Right atrium auricular region (tissue), 2 donors: Measurements from ENCODE around the gene GNPDA1. TPM values are rescaled to one million over a fixed set of nuclear protein-coding genes. Genes with fewer than 3 reads are reported as not detected.
"Not testable (repeated sequence)": the region's sequence is repeated elsewhere in the genome, so short reads cannot be mapped to it uniquely, and the experiment has no call there.

Experiments used
- DNase-seq: peaks from one replicate; pipeline ENCODE4 v3.0.0-alpha.2; 2019; ENCODE audit warnings: low spot score
- H3K27ac ChIP-seq, 2 donors: fragments of 200-600 bp; sonication (generic); 1 replicate in 1 of 2; 2 replicates in 1 of 2; pipeline ENCODE4 v1.5.1; 2016 to 2019
- H3K27me3 ChIP-seq, 2 donors: fragments of 200-600 bp; sonication (generic); one replicate each; pipeline versions ENCODE4 v1.5.1 to v1.6.0; 2017 to 2019
- H3K36me3 ChIP-seq: fragments of 200-600 bp; sonication (generic); one replicate; pipeline ENCODE4 v1.5.1; 2016
- H3K4me1 ChIP-seq, 2 donors: fragments of 200-600 bp; sonication (generic); one replicate each; pipeline versions ENCODE4 v1.5.1 to v1.6.0; 2017 to 2019
- H3K4me3 ChIP-seq, 2 donors: fragments of 200-600 bp; sonication (generic); 1 replicate in 1 of 2; 2 replicates in 1 of 2; pipeline ENCODE4 v1.5.1; 2017 to 2019; ENCODE audit warnings: mild to moderate bottlenecking in 1 of 2, moderate library complexity in 1 of 2
- H3K9me3 ChIP-seq, 2 donors: fragments of 200-600 bp; sonication (generic); one replicate each; pipeline ENCODE4 v1.5.1; 2019
- total RNA-seq, 2 donors: library from RNA; depleted of rRNA; stranded (reverse); fragments of >200 nt; gene quantifications; one replicate each; pipeline ENCODE4 v1.1.0, GENCODE V29; 2016
- TF ChIP-seq, protein P1 (sequence below), 2 donors: fragments of 200-600 bp; sonication (generic); IDR thresholded peaks; one replicate each; pipeline ENCODE4 v1.5.1; 2019; ENCODE audit warnings: antibody characterized with exemption in 2 of 2

Gene GNPDA1
- total RNA-seq, 2 donors from 2014 or later = 12.4 to 16.8 TPM

DNA sequence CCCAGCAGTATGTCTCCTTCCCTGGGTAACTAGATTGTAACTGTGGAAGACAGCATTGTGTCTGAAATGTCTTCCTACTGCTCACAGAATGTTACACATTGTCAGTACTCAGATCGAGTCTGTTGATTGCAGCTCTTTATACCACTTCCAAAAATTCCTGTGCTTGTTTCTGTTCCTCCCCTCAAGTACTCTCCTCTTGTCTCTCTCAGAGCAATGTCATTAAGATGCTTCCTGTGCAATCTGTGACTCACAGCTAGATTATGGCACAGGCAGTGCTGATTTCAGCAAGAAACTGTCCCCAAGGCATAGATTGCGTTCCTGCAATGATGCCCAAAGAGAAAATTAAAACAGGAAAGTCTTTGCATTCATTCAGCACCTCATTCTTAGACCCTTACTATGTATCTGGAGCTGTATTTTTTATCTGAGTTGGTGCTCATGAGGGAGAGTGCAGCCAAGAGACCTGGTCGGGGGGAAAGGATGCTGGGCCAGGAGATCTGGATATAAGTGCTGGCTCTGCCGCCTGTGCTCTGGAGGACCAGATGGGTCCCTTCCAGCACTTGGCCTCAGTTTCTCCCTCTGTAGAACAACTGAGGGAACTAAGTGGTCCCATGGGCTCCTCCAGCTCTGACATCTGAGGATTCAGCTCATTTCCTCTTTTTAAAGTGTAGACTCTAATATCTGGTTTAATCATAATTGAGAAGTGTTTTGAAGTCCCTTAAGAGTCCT, 40.8 kb upstream of the GNPDA1 start:
- no peaks in the 10 kb centered on the region for H3K27me3 ChIP-seq
- H3K9me3 ChIP-seq = no peaks in the 10 kb centered on the region
- H3K4me1 ChIP-seq = peaks cover 0 to 15% of the 10 kb centered on the region in 2 donors
- peak; percentile 68 for DNase-seq
- peak overlapping the region in 1 of 2 donors; percentile 33 for H3K27ac ChIP-seq
- TF ChIP-seq, protein P1, sequence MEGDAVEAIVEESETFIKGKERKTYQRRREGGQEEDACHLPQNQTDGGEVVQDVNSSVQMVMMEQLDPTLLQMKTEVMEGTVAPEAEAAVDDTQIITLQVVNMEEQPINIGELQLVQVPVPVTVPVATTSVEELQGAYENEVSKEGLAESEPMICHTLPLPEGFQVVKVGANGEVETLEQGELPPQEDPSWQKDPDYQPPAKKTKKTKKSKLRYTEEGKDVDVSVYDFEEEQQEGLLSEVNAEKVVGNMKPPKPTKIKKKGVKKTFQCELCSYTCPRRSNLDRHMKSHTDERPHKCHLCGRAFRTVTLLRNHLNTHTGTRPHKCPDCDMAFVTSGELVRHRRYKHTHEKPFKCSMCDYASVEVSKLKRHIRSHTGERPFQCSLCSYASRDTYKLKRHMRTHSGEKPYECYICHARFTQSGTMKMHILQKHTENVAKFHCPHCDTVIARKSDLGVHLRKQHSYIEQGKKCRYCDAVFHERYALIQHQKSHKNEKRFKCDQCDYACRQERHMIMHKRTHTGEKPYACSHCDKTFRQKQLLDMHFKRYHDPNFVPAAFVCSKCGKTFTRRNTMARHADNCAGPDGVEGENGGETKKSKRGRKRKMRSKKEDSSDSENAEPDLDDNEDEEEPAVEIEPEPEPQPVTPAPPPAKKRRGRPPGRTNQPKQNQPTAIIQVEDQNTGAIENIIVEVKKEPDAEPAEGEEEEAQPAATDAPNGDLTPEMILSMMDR (IDR thresholded peaks at IDR 0.05) = no peak
- H3K36me3 ChIP-seq = no peaks in the 10 kb centered on the region
- H3K4me3 ChIP-seq = no peak overlapping the region

DNA sequence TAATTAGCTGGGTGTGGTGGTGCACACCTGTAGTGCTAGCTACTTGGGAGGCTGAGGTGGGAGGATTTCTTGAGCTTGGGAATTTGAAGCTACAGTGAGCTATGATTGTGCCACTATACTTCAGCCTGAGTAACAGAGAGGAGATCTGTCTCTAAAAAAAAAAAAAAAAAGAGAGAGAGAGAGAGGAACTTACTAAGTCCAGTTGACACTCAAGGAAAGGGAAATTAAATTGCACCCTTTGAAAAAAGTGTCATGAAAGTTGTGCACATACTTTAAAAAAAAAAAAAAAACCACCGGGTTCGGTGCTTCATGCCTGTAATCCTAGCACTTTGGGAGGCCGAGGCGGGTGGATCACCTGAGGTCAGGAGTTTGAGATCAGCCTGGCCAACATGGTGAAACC, 39.2 kb upstream of the GNPDA1 start:
- H3K27ac ChIP-seq, H3K9me3 ChIP-seq, H3K27me3 ChIP-seq, DNase-seq, H3K4me3 ChIP-seq, H3K36me3 ChIP-seq: not testable (repeated sequence)
- H3K4me1 ChIP-seq = peaks cover 0 to 15% of the 10 kb centered on the region in 2 donors

DNA sequence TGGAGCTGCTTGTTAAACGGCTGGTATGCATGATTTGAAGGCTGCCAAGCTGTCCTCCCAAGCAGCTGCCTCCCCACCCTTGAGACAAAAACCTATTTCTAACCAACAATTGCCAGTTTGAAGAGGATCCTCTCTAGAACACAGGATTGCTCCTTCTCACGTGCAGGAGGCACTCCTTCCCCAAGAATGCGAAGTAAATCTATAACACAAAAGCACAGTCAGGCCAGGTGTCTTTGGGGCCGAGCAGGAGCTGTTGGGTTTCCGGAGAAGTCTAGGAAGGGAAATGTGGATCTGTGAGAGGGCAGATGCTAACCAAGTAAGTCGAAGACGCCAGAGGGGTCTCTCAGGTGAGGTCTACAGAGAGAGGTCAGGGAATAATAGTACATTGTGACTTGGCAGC, 35.4 kb upstream of the GNPDA1 start:
- no peaks in the 10 kb centered on the region for H3K36me3 ChIP-seq
- H3K4me1 ChIP-seq = no peaks in the 10 kb centered on the region
- no peaks in the 10 kb centered on the region for H3K27me3 ChIP-seq
- TF ChIP-seq, protein P1 (IDR thresholded peaks at IDR 0.05) = no peak
- no peaks in the 10 kb centered on the region for H3K9me3 ChIP-seq
- no peak overlapping the region for H3K27ac ChIP-seq
- H3K4me3 ChIP-seq = no peak overlapping the region
- no peak for DNase-seq

DNA sequence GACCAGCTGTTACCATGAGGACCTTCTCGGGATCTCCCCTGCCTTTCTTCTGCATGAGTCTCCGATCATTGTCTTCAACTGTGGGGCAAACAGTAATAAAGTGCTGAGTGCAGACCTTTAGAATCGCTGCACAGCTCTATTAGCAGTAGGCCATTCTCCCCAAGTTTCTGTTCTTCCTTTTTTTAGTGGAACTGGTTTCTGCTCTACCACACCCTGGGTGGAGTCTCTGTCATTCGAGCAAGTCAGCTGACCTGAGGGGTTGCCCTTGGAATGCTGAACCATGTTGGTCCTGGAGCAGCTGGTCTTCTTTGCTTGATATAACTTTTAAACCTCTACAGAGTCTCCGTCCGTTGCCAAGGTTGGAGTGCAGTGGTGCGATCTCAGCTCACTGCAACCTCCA, 33.4 kb upstream of the GNPDA1 start:
- TF ChIP-seq, protein P1 (IDR thresholded peaks at IDR 0.05) = no peak
- Histone ChIP-seq H3K4me3 (no peak overlapping the region), H3K36me3 (no peaks in the 10 kb centered on the region), H3K27ac (no peak overlapping the region), H3K27me3 (no peaks in the 10 kb centered on the region), H3K9me3 (no peaks in the 10 kb centered on the region), H3K4me1 (no peaks in the 10 kb centered on the region)
- DNase-seq = peak; percentile 60

DNA sequence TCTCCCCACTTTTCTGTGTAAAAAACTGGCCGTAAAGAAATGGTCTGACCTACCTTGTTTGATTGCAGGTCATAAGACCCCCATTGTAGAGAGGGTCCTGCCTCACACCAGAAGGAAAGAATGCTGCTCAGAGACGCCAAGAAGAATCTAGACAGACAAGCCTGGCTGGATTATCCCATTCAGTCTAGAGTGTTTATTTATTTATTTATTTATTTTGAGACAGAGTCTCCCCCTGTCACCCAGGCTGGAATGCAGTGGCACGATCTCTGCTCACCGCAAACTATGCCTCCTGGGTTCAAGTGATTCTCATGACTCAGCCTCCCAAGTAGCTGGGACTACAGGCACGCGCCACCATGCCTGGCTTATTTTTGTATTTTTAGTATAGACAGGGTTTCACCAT, 28.1 kb upstream of the GNPDA1 start:
- not testable (repeated sequence) for H3K36me3 ChIP-seq, H3K27me3 ChIP-seq, DNase-seq, H3K4me1 ChIP-seq, H3K9me3 ChIP-seq, H3K27ac ChIP-seq, H3K4me3 ChIP-seq

DNA sequence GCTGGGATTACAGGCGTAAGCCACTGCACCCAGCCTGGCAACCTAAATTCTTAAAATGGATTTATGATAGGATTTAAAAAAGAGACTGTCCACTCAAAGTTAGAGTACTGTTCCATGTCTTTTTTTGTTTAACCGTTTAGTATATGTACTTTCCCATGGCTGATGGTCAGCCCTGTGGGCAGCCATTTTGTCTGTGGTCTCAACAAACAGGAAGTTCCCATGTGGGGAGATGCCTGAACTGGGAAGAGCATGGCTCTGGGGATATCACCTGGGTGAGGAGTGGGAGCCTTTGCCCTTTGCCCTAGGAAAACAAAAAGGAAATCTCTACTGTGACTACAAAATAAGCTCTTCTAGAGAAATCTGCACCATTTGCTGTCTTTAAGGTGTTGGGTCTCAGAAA, 27.5 kb upstream of the GNPDA1 start:
- Histone ChIP-seq H3K9me3 (no peaks in the 10 kb centered on the region), H3K27me3 (no peaks in the 10 kb centered on the region), H3K4me1 (no peaks in the 10 kb centered on the region), H3K4me3 (no peak overlapping the region), H3K36me3 (no peaks in the 10 kb centered on the region), H3K27ac (no peak overlapping the region)
- DNase-seq = no peak
- TF ChIP-seq, protein P1 (IDR thresholded peaks at IDR 0.05) = no peak

DNA sequence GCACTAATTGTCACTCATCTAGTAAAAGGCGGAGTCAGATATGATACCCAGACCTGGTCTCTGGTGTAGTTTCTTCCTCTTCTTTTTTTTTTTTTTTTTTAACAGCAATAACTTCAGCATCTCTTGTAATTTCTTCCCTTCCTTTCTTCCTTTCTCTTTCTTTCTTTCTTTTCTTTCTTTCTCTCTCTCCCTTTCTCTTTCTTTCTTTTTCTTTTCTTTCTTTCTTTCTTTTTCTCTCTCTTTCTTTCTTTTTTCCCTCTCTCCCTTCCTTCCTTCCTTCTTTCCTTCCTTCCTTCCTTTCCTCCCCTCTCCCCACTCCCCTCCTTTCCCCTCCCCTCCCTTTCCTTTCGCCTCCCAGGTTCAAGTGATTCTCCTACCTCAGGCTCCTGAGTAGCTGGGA, 25.9 kb upstream of the GNPDA1 start:
- no peaks in the 10 kb centered on the region for H3K27me3 ChIP-seq
- H3K9me3 ChIP-seq = no peaks in the 10 kb centered on the region
- H3K4me3 ChIP-seq = no peak overlapping the region
- H3K27ac ChIP-seq = no peak overlapping the region
- DNase-seq = no peak
- TF ChIP-seq, protein P1 (IDR thresholded peaks at IDR 0.05) = no peak
- no peaks in the 10 kb centered on the region for H3K36me3 ChIP-seq
- no peaks in the 10 kb centered on the region for H3K4me1 ChIP-seq

DNA sequence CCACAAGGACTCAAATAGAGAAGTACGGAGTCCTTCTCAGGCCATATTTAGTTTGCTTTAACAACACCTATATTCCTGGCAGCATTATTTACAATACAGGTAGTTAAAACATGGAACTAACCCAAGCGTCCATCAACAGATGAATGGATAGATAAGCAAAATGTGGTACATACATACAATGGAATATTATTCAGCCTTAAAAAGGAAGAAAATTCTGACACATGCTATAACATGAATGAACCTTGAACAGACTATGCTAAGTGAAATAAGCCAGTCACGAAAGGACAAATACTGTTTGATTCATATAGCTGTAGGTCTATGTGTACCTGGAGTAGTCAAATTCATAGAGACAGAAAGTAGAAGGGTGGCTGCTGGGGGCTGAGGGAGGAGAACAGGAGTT, 24.8 kb upstream of the GNPDA1 start:
- not testable (repeated sequence) for H3K27me3 ChIP-seq, H3K4me3 ChIP-seq, H3K36me3 ChIP-seq, H3K27ac ChIP-seq, H3K9me3 ChIP-seq, DNase-seq, H3K4me1 ChIP-seq
